ENCODE measurements around the gene STOM.

Gene STOM

DNA sequence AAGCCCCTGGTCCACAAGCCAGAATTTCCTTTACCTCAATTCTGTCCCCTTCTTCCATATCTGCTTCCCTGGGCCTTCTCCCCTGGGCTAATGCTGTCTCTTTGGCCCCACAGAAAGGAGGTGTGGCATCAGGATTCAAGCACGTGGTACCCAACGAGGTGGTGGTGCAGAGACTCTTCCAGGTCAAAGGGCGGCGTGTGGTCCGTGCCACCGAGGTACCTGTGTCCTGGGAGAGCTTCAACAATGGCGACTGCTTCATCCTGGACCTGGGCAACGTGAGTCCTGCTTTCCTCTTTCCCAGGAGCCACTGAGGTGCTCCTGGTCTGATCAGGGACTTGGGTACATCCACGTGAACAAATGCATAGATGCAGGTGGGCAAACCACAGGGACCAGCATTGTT lies 59.5 kb downstream of the STOM start:
- TF ChIP-seq ZNF274 (IDR thresholded peaks at IDR 0.05; ENCODE audit: low read depth, low read length): no peak
- H3K4me3 ChIP-seq (ENCODE audit: low read length): no peak overlapping the region

DNA sequence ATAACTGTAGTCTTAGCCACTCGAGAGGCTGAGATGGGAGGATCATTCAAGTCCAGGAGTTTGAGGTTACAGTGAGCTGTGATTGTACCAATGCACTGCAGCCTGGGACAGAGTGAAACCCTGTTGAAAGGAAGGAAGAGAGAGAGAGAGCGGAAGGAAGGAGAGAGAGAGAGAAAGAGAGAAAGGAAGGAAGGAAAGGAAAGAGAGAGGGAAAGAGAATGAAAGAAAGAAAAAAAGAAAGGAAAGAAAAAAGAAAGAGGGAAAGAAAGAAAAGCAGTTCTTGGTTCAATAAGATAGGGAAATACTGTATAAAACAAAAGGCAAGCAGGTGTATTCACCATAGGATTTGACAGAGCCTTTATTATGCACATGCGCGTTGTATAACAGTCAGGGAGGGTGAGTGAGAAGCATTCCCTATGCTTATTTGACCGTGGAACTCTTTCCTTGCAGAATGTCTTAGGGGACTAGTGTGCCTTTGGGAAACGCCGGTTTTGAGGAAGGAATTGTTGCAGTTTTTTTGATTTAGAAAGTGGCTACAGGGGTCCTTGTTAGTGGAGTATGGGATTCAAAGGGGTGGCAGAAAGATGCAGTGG lies 60.1 kb downstream of the STOM start:
- no peak overlapping the region for H3K4me3 ChIP-seq (ENCODE audit: low read length)
- no peak for TF ChIP-seq ZNF274 (IDR thresholded peaks at IDR 0.05; ENCODE audit: low read depth, low read length)

DNA sequence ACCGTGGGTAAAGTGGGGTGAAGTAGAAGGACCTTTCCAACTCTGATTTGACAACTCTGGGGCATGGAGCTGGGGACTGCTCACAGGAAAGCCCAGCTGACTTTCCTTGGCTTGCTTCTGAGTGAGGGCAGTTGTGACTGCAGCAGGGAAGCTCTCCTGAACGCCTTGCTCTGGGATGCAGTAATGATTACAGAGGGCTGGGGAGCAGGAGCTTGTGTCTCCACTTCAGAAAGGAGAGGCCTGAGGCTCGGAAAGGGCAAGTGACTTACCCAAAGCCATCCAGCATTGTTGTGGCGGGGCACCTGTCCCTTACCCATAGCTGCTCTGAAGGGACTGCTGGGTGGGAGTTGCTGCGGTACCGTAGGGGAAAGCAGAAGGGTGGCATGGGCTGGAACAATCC lies 60.9 kb downstream of the STOM start:
- no peak overlapping the region for H3K4me3 ChIP-seq (ENCODE audit: low read length)
- no peak for TF ChIP-seq ZNF274 (IDR thresholded peaks at IDR 0.05; ENCODE audit: low read depth, low read length)

DNA sequence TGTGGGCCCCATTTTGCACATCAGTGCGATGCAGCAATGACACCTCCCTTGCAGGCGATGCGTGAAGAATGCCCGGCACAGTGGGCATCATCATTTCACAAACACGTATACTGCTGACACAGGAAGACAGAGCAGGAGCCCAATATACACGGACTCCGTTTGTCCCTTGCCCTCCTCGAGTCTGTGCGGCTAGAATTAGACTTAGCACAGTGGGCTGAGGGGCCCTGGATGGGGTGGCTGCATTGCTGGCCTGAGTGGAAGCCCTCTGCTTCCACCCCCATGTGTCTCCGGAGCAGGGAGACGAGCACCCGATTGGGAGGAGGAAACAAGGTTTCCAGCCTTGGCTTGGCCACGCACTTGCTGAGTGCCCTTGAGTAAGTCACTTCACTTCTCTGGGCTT lies 61.3 kb downstream of the STOM start:
- TF ChIP-seq ZNF274 (IDR thresholded peaks at IDR 0.05; ENCODE audit: low read depth, low read length): no peak

DNA sequence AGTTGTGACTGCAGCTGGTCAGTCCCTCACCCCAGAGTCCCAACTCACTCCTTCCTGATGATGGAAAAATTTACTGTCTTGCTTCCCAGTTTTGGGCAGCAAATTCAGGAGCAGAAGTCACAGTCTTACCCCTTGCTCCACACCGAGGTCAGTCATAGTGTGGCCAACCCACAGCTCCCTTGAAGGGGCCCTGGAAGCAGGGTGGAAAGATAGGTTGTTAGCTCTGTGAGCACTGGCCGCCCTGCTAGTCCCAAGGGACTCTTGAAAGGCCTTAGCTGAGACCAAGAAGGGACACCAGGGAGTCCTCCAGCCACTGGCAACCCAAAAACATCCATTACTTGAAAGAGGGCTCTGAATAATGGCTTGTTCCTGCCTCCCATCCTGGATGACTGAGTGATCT lies 62.1 kb downstream of the STOM start:
- no peak overlapping the region for H3K4me3 ChIP-seq (ENCODE audit: low read length)
- no peak for TF ChIP-seq ZNF274 (IDR thresholded peaks at IDR 0.05; ENCODE audit: low read depth, low read length)

More for the DNA sequence above, 61.3 kb downstream of the STOM start:
- H3K4me3 ChIP-seq (ENCODE audit: low read length): no peak overlapping the region

DNA sequence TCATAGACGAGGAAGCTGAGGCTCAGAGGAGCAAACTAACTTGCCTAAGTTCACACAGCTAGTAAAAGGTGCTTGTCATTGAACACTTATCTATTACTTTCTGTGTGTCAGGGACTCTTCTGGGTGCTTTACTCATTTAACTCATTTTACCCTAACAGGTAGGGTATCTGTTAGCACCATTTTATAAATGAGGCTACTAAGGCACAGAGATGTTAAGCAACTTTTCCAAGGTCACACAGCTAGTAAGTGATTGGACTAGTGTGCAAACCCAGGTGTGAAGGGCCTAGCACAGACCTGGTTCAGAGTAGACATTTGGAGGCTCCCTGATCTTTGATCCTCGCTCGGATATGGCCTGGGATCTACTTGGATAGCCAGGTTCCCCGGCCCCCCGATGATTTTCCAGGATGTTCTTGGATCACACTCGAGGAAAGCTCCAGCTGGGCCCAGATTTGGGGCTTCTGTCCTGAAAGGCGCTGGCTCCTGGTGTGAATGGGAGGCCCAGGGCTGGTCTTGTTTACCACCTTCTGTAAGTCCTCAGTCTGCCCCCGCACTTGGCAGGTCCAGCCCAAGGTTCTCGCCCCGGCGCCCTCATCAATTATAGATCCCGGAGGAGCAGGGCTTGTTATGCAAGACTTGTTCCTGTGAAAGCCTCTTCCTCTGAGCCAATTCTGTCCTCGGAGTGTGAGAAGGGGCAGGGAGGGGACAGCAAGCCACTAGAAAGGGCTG lies 64.6 kb downstream of the STOM start:
- no peak for TF ChIP-seq ZNF274 (IDR thresholded peaks at IDR 0.05; ENCODE audit: low read depth, low read length)

GRCh38 chr9:121304707-121305106 lies 65.3 kb downstream of the STOM start:
- no peak for TF ChIP-seq ZNF274 (IDR thresholded peaks at IDR 0.05; ENCODE audit: low read depth, low read length)
- H3K4me3 ChIP-seq (ENCODE audit: low read length): no peak overlapping the region

More for the DNA sequence above, 64.6 kb downstream of the STOM start:
- no peak overlapping the region for H3K4me3 ChIP-seq (ENCODE audit: low read length)

- TF ChIP-seq ZNF274 (IDR thresholded peaks at IDR 0.05; ENCODE audit: low read depth, low read length): no peak
- no peak overlapping the region for H3K4me3 ChIP-seq (ENCODE audit: low read length)
These were observed 66.3 kb downstream of the STOM start for GRCh38 chr9:121303456-121304451.

DNA sequence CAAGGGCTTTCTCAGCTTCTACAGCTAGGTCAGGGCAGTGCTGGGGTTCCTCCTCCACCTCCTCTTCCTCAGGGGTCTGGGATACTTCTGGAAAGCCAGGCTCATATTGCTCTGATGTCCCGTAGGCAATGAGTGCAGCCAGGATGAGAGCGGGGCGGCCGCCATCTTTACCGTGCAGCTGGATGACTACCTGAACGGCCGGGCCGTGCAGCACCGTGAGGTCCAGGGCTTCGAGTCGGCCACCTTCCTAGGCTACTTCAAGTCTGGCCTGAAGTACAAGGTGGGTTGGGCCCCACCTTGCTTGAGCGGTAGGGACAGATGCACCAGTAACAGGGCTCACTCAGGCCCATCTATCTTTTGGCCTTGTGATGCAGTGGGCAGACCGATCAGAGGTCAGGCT lies 67.3 kb downstream of the STOM start:
- H3K4me3 ChIP-seq (ENCODE audit: low read length): no peak overlapping the region
- no peak for TF ChIP-seq ZNF274 (IDR thresholded peaks at IDR 0.05; ENCODE audit: low read depth, low read length)

GRCh38 chr9:121302341-121302740 lies 67.7 kb downstream of the STOM start:
- no peak overlapping the region for H3K4me3 ChIP-seq (ENCODE audit: low read length)
- no peak for TF ChIP-seq ZNF274 (IDR thresholded peaks at IDR 0.05; ENCODE audit: low read depth, low read length)

DNA sequence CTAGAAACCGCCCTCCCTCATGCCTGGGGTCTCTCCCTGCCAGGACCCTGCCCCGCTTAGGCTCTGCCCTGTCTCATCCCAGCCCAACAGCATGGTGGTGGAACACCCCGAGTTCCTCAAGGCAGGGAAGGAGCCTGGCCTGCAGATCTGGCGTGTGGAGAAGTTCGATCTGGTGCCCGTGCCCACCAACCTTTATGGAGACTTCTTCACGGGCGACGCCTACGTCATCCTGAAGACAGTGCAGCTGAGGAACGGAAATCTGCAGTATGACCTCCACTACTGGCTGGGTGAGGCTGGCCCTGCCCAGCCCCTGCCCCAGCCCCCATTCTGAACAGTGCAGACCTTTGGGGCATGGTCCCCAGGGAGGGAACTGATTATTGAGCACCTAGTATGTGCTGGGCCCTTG lies 68.2 kb downstream of the STOM start:
- H3K4me3 ChIP-seq (ENCODE audit: low read length): no peak overlapping the region
- no peak for TF ChIP-seq ZNF274 (IDR thresholded peaks at IDR 0.05; ENCODE audit: low read depth, low read length)

DNA sequence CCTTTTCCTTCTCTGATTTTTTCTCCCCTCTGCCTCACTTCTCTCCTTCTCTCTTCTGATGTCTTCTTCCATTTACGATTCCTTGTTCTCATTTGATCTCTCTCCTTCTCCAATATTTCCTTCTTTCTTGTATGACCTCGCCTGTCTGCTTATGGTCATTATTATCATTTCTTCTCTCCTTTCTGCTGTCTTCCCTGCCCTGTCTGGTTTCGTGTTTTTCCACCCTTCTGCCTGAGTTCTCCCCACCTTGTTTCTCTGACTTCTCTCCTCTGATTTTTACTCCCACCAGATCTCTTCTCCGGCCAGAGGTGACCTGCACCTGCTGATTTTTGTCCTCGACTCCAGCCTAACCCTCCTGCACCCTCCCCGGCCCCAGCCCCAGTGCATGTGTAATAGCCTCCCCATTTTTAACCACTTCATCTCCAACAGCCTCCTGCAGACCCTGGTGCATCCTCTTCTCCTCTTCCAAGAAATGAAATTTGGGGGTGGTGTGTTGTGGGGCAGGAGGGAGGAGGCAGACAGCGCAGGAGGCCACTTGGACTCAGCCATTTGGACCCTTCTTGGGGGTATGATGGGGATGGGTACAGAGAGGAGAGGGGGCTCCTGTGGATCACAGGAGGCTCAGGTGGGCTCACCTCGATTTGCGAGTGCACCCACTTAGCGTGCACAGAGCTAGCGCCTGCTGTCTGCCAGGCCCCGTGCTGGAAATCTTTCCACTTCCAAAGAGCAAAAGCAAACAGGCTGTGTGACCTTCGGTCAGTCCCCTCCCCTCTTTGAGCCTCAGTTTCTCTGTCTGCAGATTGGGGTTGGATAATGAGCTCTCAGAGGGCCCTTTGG lies 69.5 kb downstream of the STOM start:
- H3K4me3 ChIP-seq (ENCODE audit: low read length): peak overlapping the region; percentile 49; the same call in 1 of the 2 replicates
- TF ChIP-seq ZNF274 (IDR thresholded peaks at IDR 0.05; ENCODE audit: low read depth, low read length): no peak

DNA sequence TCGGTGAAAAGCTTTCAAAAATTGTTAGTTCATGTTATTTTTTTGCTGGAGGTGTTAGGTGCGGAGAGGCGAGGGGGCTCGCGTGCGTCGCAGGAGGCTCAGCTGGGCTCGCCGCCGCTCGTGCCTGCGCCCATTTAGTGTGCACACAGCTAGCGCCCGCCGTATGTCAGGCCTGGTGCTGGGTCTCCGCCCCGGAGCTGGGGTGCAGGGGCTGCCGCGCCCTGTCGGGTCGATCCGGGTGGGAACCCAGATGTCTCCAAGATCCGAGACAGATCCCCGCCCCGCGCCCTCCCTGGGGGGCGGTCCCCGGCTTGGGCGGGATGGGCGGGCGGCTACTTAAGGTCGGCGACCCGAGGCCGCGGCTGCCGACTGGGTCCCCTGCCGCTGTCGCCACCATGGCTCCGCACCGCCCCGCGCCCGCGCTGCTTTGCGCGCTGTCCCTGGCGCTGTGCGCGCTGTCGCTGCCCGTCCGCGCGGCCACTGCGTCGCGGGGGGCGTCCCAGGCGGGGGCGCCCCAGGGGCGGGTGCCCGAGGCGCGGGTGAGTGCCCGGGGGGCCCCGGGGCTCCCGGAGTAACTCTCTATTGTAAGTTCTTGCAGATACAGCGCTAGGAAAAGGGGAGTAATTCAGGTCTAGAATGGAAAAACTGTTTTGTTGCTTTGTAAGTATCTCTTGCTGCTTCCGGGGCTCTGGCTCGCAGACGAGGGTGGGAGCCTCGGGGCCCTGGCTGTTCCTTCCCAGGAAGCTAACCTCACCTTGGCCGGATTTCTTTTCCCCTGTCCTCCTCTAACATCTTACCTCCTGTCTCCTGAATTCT lies 70.4 kb downstream of the STOM start:
- TF ChIP-seq ZNF274 (IDR thresholded peaks at IDR 0.05; ENCODE audit: low read depth, low read length): no peak
- H3K4me3 ChIP-seq (ENCODE audit: low read length): peak overlapping the region; percentile 49; the same call in 1 of the 2 replicates
